Liver (tissue), 3 donors: ENCODE measurements around the gene TEX2.

Experiments
- EGR1 ChIP-seq, 2 donors: IDR thresholded peaks; 2 replicates each; pipeline ENCODE4 v1.6.1; 2016 to 2018; ENCODE audit warnings: antibody characterized with exemption in 2 of 2, low read depth in 2 of 2
- JUND ChIP-seq, 2 donors: IDR thresholded peaks; 2 replicates each; pipeline ENCODE4 v1.6.1; 2016; ENCODE audit warnings: antibody characterized with exemption in 2 of 2
- MAX ChIP-seq: IDR thresholded peaks from 2 replicates; pipeline ENCODE4 v1.6.1; 2016; ENCODE audit warnings: antibody characterized with exemption
- RAD21 ChIP-seq, 2 donors: IDR thresholded peaks; 2 replicates each; pipeline ENCODE4 v1.6.1; 2016; ENCODE audit warnings: antibody characterized with exemption in 2 of 2, mild to moderate bottlenecking in 2 of 2
- RXRA ChIP-seq, 2 donors: IDR thresholded peaks; 2 replicates each; pipeline ENCODE4 v1.6.1; 2017 to 2018; ENCODE audit warnings: antibody characterized with exemption in 2 of 2, mild to moderate bottlenecking in 1 of 2
- SP1 ChIP-seq: IDR thresholded peaks from 2 replicates; pipeline ENCODE4 v1.6.1; 2018; ENCODE audit warnings: antibody characterized with exemption, mild to moderate bottlenecking
- TAF1 ChIP-seq: conservative IDR thresholded peaks from 2 replicates; pipeline ENCODE4 v1.6.1; 2016; ENCODE audit warnings: antibody characterized with exemption, mild to moderate bottlenecking
- YY1 ChIP-seq: IDR thresholded peaks from 2 replicates; pipeline ENCODE4 v1.6.1; 2016; ENCODE audit warnings: antibody characterized with exemption, mild to moderate bottlenecking
- TF ChIP-seq, protein P1 (sequence below): fragments of 150-350 bp; IDR thresholded peaks from 2 replicates; pipeline ENCODE4 v1.5.1; 2017; ENCODE audit warnings: improper control_type of control experiment, low read depth, low read length; ENCODE audit not compliant: missing input control
- TF ChIP-seq, protein P2 (sequence below): IDR thresholded peaks from 2 replicates; pipeline ENCODE4 v1.6.1; 2016; ENCODE audit warnings: antibody characterized with exemption
- donor health status: healthy.
- donor health status: healthy.

DNA sequence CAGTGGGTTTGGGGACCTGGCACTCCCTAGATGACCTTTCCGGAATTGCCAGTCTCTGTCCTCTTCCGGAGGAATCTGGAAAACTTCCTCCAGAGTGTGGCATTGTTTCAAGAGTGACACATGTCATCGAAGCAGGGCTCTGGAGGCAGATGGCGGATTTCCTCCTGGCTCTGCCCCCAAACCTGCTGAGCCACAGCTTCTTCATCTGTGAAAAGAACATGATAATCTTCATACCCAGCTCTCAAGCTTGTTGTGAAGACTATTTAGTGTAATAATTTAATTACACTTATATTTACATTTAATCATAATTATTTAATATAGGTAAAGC, 19.7 kb upstream of the TEX2 start:
- TF ChIP-seq, protein P1, sequence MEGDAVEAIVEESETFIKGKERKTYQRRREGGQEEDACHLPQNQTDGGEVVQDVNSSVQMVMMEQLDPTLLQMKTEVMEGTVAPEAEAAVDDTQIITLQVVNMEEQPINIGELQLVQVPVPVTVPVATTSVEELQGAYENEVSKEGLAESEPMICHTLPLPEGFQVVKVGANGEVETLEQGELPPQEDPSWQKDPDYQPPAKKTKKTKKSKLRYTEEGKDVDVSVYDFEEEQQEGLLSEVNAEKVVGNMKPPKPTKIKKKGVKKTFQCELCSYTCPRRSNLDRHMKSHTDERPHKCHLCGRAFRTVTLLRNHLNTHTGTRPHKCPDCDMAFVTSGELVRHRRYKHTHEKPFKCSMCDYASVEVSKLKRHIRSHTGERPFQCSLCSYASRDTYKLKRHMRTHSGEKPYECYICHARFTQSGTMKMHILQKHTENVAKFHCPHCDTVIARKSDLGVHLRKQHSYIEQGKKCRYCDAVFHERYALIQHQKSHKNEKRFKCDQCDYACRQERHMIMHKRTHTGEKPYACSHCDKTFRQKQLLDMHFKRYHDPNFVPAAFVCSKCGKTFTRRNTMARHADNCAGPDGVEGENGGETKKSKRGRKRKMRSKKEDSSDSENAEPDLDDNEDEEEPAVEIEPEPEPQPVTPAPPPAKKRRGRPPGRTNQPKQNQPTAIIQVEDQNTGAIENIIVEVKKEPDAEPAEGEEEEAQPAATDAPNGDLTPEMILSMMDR: no peak
- TF ChIP-seq RXRA (IDR thresholded peaks at IDR 0.05): no peak
- TF ChIP-seq JUND (IDR thresholded peaks at IDR 0.05): no peak
- TF ChIP-seq, protein P2, sequence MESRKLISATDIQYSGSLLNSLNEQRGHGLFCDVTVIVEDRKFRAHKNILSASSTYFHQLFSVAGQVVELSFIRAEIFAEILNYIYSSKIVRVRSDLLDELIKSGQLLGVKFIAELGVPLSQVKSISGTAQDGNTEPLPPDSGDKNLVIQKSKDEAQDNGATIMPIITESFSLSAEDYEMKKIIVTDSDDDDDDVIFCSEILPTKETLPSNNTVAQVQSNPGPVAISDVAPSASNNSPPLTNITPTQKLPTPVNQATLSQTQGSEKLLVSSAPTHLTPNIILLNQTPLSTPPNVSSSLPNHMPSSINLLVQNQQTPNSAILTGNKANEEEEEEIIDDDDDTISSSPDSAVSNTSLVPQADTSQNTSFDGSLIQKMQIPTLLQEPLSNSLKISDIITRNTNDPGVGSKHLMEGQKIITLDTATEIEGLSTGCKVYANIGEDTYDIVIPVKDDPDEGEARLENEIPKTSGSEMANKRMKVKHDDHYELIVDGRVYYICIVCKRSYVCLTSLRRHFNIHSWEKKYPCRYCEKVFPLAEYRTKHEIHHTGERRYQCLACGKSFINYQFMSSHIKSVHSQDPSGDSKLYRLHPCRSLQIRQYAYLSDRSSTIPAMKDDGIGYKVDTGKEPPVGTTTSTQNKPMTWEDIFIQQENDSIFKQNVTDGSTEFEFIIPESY: no peak
- no peak for TF ChIP-seq RAD21 (IDR thresholded peaks at IDR 0.05)
- no peak for TF ChIP-seq TAF1
- no peak for TF ChIP-seq MAX
- TF ChIP-seq YY1: no peak
- no peak for TF ChIP-seq EGR1 (IDR thresholded peaks at IDR 0.05; ENCODE audit: low read depth in 2 of 2)
- TF ChIP-seq SP1: no peak
